GM19025 (cell line): ENCODE data around the gene MLIP.
"Not testable (repeated sequence)": the region's sequence is repeated elsewhere in the genome, so short reads cannot be mapped to it uniquely, and the experiment has no call there.

Experiments used
- ATAC-seq: cut with Tn5 transposase; IDR thresholded peaks from one replicate; pipeline ENCODE4 v1.9.1; 2021; ENCODE audit warnings: mild to moderate bottlenecking, low read depth, moderate library complexity; ENCODE audit not compliant: unreplicated experiment

The MLIP gene

DNA sequence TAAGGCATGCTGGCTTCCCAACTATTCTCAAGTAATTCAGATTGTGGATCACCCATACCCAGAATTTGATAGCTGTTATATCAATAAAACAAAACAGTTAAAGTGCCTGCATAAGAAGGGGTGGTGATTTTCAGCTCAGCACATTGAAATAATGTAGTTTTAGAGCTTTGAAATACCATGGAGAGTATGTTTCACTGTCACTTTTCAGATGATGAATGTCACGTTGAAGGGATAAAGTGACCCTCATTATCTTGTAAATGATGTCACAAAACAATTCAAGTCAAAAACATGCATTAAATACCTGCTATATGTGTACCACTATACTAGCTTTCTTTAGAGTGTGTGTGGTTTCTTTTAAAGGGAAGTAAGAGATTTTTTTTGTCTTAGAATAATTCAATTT lies 27.6 kb downstream of the MLIP start:
- no peak for ATAC-seq

DNA sequence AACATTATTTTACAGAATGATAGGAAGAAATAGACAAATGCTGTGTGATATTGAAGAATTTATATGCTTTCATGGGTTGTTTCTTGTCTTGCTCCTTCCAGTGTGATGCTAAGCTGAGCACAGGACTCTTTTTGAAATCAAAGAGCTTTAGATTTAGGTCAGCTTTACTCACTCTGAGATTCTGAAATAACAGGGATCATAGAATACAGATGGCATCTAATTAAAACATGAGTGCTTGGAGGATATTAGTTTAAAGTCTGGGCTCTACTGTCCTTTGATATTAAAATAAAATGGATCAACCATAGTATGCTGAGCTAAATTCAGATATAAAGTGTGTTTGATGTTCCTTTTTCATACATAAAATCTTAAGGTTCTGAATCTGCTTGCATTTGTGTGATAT lies 29.6 kb downstream of the MLIP start:
- ATAC-seq, result no peak

- no peak for ATAC-seq
Measured at GRCh38 chr6:54142889-54143519, 31.8 kb downstream of the MLIP start.

- ATAC-seq, result no peak
Measured at GRCh38 chr6:54151861-54152260, 40.6 kb downstream of the MLIP start.

DNA sequence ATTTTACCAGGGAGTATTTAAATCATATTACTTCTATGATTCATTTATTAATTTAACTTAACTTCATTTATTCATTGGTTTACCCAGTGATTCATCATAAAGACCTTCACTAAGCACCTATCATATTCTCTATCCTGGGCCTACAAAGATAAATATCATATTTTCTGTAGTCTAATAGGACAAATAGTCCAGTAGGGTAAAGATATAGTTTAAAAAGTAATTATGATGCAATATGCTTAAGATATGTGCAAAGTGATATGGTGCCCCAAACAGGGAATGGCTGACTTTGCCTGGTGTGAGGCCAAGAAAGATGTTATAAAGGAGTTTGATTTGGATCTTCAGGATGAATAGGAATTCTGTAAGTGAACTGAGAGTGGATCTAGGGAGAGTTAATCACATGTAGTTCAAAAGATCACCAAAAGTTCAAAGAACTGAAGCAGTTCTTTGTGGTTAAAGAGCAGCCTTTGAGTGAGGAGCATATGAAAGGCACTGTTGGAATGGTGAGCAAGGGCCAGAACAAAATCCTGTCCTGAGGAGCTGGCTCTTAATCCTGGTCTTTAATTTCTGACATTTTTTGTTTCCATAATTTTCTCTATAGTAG lies 45.5 kb downstream of the MLIP start:
- no peak for ATAC-seq

- no peak for ATAC-seq
Measured at GRCh38 chr6:54157405-54157804, 46.2 kb downstream of the MLIP start.

GRCh38 chr6:54173089-54173488 lies 61.8 kb downstream of the MLIP start:
- ATAC-seq, result no peak

DNA sequence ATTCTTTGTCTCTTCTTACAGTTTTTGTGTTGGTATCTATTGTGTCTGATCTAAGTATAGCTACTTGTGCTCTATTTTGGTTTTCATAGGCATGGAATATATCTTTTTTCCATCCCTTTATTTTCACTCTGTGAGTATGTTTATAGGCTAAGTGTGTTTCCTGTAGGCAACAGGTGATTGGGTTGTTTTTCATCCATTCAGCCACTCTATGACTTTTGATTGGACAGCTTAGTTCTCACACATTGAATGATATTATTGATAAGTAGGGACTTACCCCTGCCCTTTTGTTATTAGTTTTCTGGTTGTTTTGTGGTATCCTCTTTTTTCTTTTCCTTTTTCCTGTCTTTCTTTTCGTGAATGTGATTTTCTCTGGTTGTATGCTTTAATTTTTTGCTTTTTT lies 67.9 kb downstream of the MLIP start:
- no peak for ATAC-seq

GRCh38 chr6:54183616-54184015 lies 72.4 kb downstream of the MLIP start:
- no peak for ATAC-seq

- no peak for ATAC-seq
Measured at GRCh38 chr6:54185885-54186284, 74.6 kb downstream of the MLIP start.

DNA sequence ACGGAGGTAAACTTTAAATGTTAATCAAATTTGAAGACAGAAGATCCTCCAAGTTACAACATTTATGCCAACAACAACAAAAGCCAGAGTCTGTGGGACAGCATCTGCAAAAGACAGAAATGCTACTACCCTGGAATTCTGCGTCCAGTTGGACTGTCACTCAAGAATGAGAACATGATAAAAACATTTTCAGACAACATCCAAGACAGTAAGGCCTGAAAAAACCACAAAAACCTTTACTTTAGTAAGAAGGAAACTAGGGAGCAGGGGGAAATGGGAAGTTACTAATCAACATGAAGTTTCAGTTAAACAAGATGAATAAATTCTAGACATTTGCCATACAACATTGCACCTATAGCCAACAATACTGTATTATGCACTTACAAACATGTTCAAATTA lies 77.6 kb downstream of the MLIP start:
- no peak for ATAC-seq

DNA sequence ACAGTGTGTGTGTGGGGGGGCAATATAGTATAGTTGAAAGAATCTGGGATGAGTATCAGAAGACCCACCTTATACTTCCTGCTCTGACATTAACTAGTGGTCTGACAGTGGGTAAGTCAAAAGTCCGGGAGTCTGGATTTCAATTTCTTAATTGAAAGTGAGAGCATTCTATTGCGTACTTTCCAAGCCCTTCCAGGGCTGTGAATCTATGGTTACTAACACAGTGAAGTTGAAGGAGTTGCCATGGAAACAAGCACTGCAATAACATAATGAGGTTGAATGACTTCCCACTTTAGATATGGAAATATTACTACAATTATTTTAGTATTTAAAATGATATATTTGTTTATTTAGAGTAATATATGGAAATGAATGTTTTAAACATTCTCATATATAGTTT lies 80.2 kb downstream of the MLIP start:
- ATAC-seq, result no peak

GRCh38 chr6:54192993-54193392 lies 81.8 kb downstream of the MLIP start:
- ATAC-seq, result no peak

DNA sequence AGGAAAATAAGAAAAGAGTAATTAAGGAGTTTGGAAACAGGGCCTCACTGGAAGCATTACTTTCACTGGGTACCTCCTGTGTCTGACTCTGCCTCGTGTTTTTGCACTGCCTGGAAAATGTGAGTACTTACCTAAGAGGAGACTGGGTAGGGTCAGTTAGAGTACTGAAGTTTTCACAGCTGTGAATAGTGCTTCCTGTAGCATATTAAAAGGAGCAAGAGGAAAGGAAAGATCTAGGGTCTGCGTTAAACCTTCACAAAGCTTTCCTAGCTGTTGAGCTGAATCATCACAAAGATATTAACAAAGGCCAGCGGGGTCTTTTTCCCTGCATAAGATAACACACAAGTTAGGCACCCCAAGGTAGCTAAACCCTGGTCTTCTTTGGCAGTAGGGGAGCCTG lies 82.3 kb downstream of the MLIP start:
- no peak for ATAC-seq

GRCh38 chr6:54194067-54194466 lies 82.8 kb downstream of the MLIP start:
- ATAC-seq, result no peak

GRCh38 chr6:54195637-54196036 lies 84.4 kb downstream of the MLIP start:
- no peak for ATAC-seq

GRCh38 chr6:54196905-54197304 lies 85.7 kb downstream of the MLIP start:
- no peak for ATAC-seq

GRCh38 chr6:54198134-54198533 lies 86.9 kb downstream of the MLIP start:
- ATAC-seq, result no peak

DNA sequence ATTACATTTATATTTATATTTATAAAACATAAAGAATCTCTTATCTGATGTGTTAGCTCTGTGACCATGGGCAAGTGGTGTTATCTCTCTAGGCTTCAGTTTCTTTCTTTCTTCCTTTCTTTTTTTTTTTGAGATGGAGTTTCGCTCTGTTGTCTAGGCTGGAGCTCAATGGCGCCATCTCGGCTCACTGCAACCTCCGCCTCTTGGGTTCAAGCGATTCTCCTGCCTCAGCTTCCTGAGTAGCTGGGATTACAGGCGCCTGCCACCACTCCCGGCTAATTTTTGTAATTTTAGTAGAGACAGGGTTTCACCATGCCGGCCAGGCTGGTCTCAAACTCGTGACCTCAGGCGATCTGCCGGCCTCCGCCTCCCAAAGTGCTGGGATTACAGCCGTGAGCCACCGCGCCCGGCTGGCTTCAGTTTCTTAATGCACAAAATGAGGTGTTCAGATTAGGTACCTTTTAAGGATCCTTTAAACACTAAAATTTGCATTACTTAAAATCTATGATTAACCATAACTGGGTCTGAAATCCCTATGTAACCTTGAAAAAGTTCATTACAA lies 92.3 kb downstream of the MLIP start:
- ATAC-seq, result not testable (repeated sequence)

- ATAC-seq, result no peak
Measured at GRCh38 chr6:54204921-54205591, 93.8 kb downstream of the MLIP start.

- ATAC-seq, result no peak
Measured at GRCh38 chr6:54206510-54206909, 95.3 kb downstream of the MLIP start.

DNA sequence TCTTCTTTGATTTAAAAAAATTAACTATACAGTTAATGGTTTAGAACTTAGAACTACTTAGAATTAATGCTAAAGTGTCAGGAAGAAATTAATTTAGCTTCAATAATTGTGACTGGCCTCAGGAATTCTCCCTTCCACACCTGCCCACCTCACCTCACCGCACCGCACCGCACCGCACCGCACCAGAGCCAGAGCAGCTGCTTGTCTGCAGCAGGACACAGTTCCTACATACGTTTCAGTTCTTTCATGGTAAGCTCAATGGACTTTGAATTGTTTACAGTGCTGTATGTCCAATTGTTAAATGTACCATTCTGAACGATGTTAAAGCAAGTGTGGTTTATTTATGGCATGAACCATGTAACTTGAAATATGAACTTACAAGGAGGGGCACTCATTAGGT lies 98.7 kb downstream of the MLIP start:
- ATAC-seq, result not testable (repeated sequence)
